AG09309 (cell line): ENCODE results near the gene SPANXC.
A peak's percentile ranks its signal among the peaks of the same experiment; 100 is the strongest.
"Not testable (repeated sequence)": the region's sequence is repeated elsewhere in the genome, so short reads cannot be mapped to it uniquely, and the experiment has no call there.

Experiments used
- DNase-seq: peaks from one replicate; pipeline ENCODE4 v3.0.0-alpha.2; 2010; ENCODE audit warnings: low read depth
- H3K4me3 ChIP-seq: 2 replicates; pipeline ENCODE4 v1.5.1; 2011; ENCODE audit warnings: mild to moderate bottlenecking, low read depth, low read length, moderate library complexity; ENCODE audit not compliant: control insufficient read depth
- CTCF ChIP-seq: IDR thresholded peaks from 2 replicates; pipeline ENCODE4 v1.5.1; 2011; ENCODE audit warnings: mild to moderate bottlenecking, low read depth, low read length, inconsistent platforms; ENCODE audit not compliant: insufficient read depth, control insufficient read depth; ENCODE audit errors: missing control alignments

SPANXC gene, protein sequence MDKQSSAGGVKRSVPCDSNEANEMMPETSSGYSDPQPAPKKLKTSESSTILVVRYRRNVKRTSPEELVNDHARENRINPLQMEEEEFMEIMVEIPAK

DNA sequence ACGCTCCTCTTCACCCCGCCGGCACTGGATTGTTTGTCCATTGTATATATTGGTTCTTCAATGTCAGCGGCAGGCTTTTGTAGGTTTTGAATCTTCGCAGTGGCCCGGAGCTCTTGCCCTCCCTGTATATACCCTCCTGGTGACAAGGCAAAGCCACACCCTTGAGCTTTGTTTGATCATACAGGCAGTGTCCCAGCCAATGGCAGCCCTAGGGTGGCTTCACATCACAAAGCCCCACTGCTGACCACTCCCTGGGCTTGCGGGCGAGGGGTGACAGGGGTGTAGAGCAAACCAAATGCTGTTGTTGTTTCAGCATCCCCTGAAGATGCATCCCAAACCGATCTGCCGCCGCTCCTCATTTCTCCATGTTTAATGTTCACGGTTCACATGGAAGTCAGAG lies at the start of gene SPANXC:
Gene SPANXC (minus strand): TSS at position 101 of the 400 bp plus-strand sequence. CDS start 60 bp downstream, at position 41.
- not testable (repeated sequence) for DNase-seq, H3K4me3 ChIP-seq

DNA sequence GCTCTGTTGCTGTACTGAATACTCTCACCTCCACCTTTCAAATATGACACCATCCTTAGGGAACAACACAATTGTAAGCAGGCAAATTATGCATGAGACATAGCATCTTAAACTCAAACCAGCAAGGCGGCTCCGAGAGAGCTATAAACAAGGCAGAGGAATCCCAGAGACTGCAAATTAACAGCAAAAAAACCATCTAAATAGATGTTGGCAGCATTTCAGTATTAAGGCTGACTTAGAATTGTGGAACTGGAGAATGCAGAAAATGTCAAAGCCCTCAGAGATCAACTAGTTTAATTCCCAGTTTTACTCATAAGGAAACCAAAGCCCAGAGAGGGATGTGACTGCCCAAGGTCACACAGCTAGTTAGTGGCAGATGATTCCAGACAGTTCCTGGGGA lies 37.2 kb upstream of the SPANXC start:
- TF ChIP-seq CTCF = no peak
- DNase-seq = no peak
- no peak overlapping the region for H3K4me3 ChIP-seq

- peak; percentile 63 for TF ChIP-seq CTCF
- no peak overlapping the region for H3K4me3 ChIP-seq
- no peak for DNase-seq
These were observed 36.0 kb upstream of the SPANXC start for GRCh38 chrX:141278306-141278705.

GRCh38 chrX:141258080-141258479 lies 15.8 kb upstream of the SPANXC start:
- DNase-seq = no peak
- H3K4me3 ChIP-seq = no peak overlapping the region
- no peak for TF ChIP-seq CTCF

GRCh38 chrX:141221611-141222010 lies 20.7 kb downstream of the SPANXC start:
- H3K4me3 ChIP-seq = no peak overlapping the region
- no peak for TF ChIP-seq CTCF
- DNase-seq = no peak

GRCh38 chrX:141220342-141221008 lies 21.8 kb downstream of the SPANXC start:
- DNase-seq = peak; percentile 8

More at GRCh38 chrX:141220342-141221008, 21.8 kb downstream of the SPANXC start:
- no peak for TF ChIP-seq CTCF
- no peak overlapping the region for H3K4me3 ChIP-seq
